GM12873 (cell line): ENCODE data around the gene NUDC.

ENCODE experiments used
- TF ChIP-seq, protein P1 (sequence below): IDR thresholded peaks from 2 replicates; pipeline ENCODE4 v1.5.1; 2012; ENCODE audit warnings: low read depth, mild to moderate bottlenecking, moderate library complexity, low read length, control low read depth; ENCODE audit not compliant: insufficient read depth; ENCODE audit errors: missing control alignments

The NUDC gene

DNA sequence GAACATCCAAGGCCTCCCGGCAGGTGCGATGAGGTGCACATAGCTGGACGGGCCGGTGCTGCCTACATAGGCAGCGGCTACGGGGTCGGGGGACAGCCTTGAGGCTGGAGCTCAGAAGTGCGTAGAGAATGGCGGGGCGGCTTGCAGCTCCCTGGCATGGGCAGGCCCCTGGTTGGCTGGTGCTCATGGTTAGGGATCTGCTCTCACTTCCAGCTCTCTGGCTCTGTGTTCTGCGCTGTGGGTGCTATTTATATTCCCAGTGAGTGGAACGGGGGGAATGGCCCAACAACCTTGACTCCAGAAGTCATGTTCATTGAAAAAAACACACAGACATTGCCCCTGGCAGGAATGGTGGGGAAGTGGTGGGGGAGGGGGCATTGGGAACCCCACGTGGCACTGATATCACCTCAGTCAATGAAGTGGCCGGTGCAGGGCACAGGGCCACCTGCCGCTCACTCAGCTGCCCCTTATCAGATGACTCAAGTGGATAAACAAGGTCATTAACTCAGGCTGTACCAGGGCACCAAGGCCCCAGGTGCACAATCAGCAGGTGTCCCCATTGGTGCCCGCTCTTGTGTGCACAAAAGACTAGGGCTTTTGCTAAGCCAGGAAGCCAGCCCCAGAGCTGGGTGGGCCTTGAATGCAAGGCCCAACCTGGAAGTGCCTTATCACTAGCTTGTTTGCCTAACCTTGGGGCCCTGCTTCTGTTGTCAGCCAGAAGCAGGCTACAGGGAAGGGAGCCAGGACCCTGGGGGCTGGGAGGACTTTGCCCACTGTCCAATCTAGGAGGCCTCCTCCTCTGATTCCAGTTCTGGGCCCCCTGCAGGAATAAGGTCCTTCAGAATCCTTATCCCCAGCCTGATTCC is 7.6 kb upstream of the NUDC start, which contains the start of gene NR0B2:
Gene NR0B2 (minus strand): TSS at position 222 of the 866 bp plus-strand sequence. CDS start 35 bp downstream, at position 187.
- TF ChIP-seq, protein P1, sequence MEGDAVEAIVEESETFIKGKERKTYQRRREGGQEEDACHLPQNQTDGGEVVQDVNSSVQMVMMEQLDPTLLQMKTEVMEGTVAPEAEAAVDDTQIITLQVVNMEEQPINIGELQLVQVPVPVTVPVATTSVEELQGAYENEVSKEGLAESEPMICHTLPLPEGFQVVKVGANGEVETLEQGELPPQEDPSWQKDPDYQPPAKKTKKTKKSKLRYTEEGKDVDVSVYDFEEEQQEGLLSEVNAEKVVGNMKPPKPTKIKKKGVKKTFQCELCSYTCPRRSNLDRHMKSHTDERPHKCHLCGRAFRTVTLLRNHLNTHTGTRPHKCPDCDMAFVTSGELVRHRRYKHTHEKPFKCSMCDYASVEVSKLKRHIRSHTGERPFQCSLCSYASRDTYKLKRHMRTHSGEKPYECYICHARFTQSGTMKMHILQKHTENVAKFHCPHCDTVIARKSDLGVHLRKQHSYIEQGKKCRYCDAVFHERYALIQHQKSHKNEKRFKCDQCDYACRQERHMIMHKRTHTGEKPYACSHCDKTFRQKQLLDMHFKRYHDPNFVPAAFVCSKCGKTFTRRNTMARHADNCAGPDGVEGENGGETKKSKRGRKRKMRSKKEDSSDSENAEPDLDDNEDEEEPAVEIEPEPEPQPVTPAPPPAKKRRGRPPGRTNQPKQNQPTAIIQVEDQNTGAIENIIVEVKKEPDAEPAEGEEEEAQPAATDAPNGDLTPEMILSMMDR: no peak

DNA sequence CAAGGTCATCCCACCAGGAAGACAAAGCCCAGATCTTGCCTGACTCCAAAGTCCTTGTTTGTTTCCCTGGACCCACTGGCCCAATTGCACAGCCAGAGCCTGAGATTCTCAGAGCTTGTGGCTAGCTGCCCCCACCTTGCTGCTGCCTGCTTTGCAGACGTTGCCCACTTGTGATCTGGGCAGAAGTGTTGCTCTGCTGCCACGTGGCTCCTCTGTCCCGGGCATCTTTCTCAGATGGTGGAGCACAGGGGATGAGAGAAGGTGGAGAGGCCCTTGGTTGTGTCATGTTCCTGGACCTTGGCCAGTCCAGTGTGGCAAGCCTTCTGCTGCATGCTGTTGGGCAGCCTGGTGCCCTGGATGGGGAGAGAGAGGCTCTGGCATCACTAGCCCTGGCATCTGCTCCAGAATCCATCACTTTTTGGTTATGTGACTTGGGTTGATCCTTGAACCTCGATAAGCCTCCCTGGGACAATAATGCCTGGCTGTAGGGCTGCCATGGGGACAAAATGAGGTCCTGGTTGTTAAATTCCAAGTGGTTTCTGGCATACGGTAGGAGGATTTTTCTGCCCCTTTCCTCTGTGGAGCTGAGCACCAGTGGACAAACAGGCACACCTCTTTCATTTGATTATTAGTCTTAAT is 6.2 kb upstream of the NUDC start:
- TF ChIP-seq, protein P1: no peak

DNA sequence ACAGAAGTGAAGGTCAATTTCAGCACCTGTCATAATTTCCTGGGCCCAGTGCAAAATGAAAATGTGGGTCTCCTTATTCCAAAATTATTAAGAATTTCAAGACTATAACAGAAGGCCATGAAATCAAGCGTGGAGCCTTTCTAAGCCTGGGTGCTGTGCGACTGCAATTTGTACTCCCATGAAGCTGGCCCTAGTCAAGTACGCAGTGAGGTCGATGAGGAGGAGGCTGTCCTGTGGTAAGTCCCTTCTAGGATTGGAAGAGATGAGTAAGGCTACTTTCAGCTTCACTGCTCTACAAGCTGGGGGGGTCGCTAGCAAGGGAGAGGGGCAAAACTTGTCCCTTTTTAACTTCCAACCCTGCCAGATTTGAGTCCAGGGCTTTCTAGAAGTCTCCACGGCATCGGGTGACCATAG is 410 bp upstream of the NUDC start:
- TF ChIP-seq, protein P1: no peak

DNA sequence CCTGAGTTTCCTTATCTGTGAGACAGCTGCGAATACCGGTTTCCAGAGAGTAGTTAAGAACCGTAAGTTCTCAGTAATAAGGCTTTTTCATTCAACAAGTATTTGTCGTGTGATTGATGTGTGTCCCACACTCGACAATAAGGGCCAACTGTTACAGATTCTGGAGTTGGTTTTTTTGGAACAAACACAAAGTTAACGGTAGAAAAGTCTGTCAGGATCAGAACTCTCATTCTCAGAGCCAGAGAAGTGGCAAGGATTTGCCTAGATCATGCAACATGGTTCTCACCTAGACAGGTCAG is 837 bp downstream of the NUDC start:
- TF ChIP-seq, protein P1: no peak

DNA sequence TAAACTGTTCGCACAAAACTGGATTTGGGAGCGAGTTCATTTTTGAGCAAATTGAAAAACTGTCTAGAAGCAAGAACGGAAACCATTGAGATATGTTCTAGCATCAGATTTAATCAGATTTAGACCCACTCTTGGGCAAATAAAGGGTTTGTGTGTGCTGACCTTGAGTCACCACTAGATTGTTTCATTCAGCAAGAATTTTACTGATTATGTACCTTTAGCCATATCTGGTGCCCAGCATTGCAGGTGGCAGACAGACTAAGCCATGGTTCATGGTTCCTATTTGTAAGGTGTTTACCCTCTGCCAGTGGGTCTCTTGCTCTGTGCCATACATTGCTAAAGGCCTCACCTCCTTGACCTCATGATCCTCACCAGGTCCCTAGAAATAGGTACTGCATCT is 1.4 kb downstream of the NUDC start:
- TF ChIP-seq, protein P1: no peak

DNA sequence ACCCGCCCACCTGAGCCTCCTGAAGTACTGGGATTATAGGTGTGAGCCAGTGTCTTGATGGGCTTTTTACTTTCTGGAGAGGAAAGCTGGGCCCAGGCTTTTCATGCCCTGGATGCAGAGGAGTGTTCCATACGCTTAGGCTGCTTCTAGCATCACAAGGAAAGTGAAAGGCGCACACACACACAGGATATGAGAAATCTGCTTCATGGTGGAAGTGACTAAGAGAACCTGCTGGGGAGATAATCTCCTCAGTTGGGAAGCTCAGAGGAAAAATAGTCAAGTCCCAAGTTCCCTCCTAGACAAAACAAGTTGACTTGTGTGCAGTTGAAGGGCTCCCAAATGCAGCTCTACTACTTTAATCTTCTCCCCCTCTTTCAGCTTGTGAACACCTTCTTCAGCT is 2.2 kb downstream of the NUDC start:
- TF ChIP-seq, protein P1: no peak

DNA sequence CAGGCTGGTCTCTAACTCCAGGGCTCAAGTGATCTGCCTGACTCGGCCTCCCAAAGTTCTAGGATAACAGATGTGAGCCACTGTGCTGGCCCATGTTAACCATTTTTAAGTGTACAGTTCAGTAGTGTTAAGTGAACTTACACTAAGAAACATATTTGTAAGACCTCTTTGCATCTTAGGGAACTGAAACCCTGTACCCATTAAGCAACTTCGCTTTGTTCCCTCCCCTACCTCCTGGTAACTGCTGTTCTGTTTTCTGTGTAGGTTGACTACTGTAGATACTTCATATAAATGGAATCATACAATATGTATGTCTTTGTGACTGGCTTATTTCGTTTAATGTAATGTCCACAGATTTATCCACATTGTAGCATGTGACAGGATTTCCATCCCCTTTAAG is 11.0 kb downstream of the NUDC start:
- TF ChIP-seq, protein P1: no peak
